ENCODE measurements around the gene SMIM20. TPM values are rescaled to one million over a fixed set of nuclear protein-coding genes. Genes with fewer than 3 reads are reported as not detected.
"Not testable (repeated sequence)": the region's sequence is repeated elsewhere in the genome, so short reads cannot be mapped to it uniquely, and the experiment has no call there.

The SMIM20 gene
- total RNA-seq (ENCODE audit: low replicate concordance) = 40.3 and 46.0 TPM in 2 replicates

DNA sequence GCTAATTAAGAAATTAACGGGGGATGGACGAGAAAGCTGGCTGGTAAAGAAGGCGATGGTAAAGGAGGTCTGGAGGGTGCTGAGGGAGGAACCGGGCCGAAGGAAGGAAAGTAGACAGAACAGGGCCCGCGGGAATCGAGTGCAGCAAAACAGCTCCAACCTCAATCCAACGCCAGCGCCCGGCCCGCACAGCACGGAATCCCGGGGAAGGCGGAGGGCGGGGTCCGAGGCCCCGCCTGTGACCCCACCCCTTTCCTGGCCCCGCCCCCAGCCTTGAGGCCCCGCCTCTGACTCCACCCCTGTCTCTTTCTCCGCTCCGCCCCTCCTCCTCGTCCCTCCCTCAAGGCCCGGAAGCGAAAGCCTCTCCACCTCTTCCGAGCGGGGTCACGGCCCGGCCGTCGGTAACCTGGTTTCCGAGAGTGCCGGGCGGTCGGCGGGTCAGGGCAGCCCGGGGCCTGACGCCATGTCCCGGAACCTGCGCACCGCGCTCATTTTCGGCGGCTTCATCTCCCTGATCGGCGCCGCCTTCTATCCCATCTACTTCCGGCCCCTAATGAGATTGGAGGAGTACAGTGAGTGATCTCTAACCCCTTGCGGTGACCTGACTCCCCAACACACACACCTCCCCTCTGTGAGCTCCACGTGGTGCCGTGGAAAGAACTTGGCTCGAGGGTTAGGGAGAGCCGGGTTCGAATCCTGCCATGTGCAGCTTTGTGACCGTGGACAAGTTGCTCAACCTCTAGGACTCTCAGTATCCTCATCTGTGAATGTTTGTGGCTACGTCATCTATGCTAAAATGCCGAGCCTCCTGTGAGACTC, at the start of gene SMIM20:
TSS of gene SMIM20 (plus strand) at position 370 of the 819 bp plus-strand sequence. CDS start at position 464, 94 bp downstream.
- peak; percentile 91 for DNase-seq (ENCODE audit: low read depth)
- H3K4me3 ChIP-seq (ENCODE audit: low read depth, low read length) = peak within 1 kb of the TSS; percentile 91
- TF ChIP-seq, protein P1, sequence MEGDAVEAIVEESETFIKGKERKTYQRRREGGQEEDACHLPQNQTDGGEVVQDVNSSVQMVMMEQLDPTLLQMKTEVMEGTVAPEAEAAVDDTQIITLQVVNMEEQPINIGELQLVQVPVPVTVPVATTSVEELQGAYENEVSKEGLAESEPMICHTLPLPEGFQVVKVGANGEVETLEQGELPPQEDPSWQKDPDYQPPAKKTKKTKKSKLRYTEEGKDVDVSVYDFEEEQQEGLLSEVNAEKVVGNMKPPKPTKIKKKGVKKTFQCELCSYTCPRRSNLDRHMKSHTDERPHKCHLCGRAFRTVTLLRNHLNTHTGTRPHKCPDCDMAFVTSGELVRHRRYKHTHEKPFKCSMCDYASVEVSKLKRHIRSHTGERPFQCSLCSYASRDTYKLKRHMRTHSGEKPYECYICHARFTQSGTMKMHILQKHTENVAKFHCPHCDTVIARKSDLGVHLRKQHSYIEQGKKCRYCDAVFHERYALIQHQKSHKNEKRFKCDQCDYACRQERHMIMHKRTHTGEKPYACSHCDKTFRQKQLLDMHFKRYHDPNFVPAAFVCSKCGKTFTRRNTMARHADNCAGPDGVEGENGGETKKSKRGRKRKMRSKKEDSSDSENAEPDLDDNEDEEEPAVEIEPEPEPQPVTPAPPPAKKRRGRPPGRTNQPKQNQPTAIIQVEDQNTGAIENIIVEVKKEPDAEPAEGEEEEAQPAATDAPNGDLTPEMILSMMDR (IDR thresholded peaks at IDR 0.05; ENCODE audit: insufficient read depth, low read length) = no peak

DNA sequence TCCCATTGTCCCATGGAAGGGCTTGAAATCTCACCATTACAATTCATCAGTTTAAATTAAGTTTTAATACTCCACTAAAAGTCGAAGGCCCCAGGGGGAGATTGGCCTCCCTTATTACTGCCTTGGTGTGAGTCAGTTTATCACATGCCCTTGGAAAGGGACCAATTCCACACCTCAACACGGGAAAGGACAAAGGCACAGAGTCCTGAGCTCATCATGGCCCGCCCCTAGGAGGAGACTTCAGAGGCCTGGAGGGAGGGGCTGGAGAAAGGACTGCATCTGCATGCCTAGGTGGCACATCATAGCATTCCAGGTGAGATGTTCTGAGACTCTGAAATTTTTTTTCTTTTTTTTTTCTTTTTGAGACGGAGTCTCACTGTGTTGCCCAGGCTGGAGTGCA, 48.4 kb upstream of the SMIM20 start:
- TF ChIP-seq, protein P1 (IDR thresholded peaks at IDR 0.05; ENCODE audit: insufficient read depth, low read length) = no peak
- peak; percentile 39 for DNase-seq (ENCODE audit: low read depth)

DNA sequence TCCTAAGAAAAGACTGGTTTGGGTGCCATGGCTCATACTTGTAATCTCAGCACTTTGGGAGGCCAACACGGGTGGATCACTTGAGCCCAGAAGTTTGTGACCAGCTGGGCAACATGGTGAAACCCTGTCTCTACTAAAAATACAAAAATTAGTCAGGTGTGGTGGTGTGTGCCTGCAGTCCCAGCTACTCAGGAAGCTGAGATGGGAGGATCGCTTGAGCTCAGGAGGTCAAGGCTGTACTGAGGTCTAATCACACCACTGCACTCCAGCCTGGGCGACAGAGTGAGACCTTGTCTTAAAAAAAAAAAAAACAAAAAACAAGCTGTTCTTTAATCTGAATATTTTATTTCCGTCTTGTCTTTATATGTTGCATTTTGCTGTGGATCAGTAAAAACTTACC, 47.6 kb upstream of the SMIM20 start:
- not testable (repeated sequence) for DNase-seq (ENCODE audit: low read depth); H3K4me3 ChIP-seq (ENCODE audit: low read depth, low read length)

More for the DNA sequence above, 48.4 kb upstream of the SMIM20 start:
- no peak overlapping the region for H3K4me3 ChIP-seq (ENCODE audit: low read depth, low read length)

DNA sequence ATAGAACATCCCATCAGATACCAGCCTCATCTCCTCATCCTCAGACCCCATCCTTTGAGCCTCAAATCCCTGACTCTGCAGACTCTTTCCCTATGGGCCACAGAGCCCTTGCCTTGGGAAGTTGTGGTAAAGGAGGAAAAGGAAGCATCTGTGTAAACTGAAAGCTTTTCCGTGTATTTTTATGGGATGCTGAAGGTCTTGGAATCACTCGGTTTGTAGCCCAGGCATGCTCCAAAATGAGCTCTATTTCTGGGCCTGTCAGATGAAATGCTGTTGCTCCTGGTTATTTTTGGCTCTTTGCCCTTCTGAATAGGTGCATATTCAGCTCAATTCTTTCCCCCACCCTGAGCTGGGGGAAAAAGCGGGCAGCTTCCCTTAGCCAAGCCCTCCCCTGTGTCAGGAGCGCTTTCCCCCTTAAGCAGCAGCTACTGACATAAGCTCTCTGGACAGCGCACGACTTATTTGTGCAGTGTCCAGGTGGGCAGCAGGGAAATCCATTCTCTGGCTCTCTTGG, 46.2 kb upstream of the SMIM20 start:
- no peak for DNase-seq (ENCODE audit: low read depth)
- H3K4me3 ChIP-seq (ENCODE audit: low read depth, low read length) = no peak overlapping the region
- TF ChIP-seq, protein P1 (IDR thresholded peaks at IDR 0.05; ENCODE audit: insufficient read depth, low read length) = no peak

DNA sequence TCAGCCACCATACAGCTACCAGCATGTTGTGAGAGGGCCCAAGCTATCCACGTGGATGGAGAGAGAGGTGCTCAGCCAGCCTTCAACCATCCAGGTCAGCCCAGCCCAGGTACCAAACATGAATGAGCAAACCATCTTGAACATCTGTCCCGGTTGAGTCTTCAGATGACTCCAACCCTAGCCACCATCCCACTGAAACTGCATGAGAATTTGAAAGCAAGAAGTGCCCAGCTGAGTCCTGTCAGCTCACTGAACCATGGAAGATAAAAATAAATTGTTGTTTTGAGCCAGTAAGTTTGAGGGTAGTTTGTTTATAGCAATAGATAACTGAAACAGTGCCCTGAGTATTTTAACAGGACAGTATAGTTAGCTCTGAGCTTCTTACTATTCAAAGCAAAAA, 43.9 kb upstream of the SMIM20 start:
- TF ChIP-seq, protein P1 (IDR thresholded peaks at IDR 0.05; ENCODE audit: insufficient read depth, low read length) = no peak
- no peak for DNase-seq (ENCODE audit: low read depth)
- H3K4me3 ChIP-seq (ENCODE audit: low read depth, low read length) = no peak overlapping the region

DNA sequence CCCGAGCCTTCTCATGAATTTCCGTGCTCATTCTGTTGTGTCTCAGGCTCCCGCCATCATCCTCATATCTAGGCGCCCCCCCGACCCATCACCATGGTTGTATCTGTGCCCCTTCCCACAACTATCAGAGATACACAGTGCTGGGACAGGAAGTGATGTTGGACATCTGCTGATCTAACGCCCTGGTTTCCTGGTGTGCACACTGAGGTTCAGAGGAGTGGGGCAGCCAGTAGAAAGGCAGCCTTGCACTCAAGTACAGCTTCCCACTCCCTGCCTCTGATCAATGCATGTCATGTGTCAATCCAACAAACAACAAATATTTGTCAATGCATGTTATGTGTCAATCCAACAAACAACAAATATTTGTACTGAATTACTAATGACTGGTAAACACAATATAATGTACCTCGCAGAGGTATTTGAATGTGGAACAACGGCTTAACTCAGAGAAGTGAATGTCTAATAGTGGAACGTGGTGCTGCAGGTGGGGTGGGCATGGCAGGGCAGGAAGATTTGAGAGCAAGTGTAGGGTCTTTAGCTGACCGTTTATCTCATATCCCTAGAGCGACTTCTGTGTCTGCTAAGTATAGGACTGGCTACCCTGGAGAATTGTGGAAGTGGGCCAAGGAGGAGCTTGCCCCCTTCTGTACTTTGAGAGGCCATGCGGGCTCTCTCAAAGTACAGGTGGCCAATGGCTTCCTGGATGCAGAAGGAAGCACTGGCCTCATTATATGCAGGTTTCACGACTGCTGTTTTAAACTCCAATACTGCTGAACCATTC, 41.0 kb upstream of the SMIM20 start:
- DNase-seq (ENCODE audit: low read depth) = no peak
- no peak overlapping the region for H3K4me3 ChIP-seq (ENCODE audit: low read depth, low read length)
- TF ChIP-seq, protein P1 (IDR thresholded peaks at IDR 0.05; ENCODE audit: insufficient read depth, low read length) = no peak

DNA sequence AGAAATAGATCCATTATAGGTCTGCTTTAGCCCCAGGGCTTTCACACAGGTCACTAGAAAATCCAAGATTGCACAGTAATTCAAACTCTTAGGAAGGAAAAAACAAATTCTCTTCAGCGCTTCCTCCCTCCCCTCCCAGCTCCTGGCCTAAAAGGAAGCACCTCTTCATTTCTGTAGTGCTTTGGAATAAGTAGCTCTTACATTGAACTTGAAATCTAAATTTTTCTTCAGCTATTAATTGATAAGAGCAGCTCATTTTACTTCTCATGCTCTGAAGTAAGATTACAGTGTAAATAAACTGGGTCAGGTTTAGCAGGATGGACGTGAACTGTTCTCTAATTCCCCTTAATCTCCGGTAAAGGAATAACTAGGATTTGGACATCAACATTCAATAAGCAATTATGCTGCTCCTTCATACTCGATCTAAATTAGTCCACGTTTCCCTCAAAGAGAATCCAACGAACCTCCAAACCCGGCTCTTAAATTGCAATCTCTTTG, 40.3 kb upstream of the SMIM20 start:
- no peak for DNase-seq (ENCODE audit: low read depth)
- TF ChIP-seq, protein P1 (IDR thresholded peaks at IDR 0.05; ENCODE audit: insufficient read depth, low read length) = no peak
- H3K4me3 ChIP-seq (ENCODE audit: low read depth, low read length) = no peak overlapping the region

Data from fibroblast of the aortic adventitia (primary cell).